T47D (cell line): Measurements from ENCODE around the gene MFAP3.

ENCODE experiments used
- DNase-seq, 2 experiments: peaks; one replicate each; pipeline versions ENCODE4 v3.0.0 to v3.0.0-alpha.2; 2011 to 2012; ENCODE audit warnings: low read depth in 1 of 2, low spot score in 1 of 2
- JUND ChIP-seq: IDR thresholded peaks from 2 replicates; pipeline ENCODE4 v1.6.1; 2012; ENCODE audit warnings: low read depth
- in situ Hi-C: cut with HindIII; loops from 2 replicates; pipeline ENCODE4 v1.10.0; 2016; ENCODE audit warnings: low sequenced_read_pairs, low pct_unique_long_range_greater_than_20kb

MFAP3 gene

DNA sequence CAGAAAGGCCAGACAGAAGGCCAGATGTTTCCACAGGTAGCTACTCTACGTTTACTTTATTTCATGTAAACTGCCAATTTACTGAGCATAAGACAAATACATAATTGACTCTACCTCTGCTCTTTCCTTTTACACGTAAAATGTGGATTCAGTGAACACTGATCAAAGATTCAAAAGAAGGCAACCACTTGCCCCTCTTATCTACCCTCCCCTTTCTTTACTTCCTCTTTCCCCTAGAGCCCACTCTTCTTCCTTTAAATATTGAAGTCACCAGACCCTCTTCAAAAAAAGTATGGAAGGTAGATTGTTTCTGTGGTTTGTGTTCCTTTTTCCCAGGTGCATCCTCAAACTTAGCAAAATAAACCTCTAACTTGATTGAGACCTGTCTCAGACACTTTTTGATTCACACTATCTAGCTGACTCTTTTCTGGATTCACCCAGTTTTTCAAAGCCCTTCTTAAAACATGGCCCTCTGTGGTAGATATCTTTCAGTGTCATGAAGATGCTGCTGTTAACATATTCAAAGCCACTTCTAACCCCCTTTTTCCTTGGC lies 6.8 kb upstream of the MFAP3 start:
- no peak for DNase-seq

DNA sequence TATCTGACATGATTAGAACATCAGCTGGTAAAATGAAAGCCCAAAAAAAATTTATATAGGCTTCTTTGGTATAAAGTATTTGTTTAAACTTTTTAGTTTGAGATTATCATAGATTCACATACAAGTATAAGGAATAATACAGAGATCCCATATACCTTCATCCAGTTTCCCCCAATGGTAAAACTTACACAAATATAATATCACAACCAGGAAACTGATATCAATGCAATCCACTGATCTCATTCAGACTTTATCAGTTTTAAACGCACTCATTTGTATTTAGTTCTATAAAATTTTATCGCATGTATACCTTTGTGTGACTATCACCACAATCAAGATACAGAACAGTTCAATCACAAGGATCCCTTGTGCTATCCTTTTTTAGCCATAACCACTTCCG lies 3.8 kb upstream of the MFAP3 start:
- no peak for TF ChIP-seq JUND
- in situ Hi-C loops = no loop called here
- DNase-seq = no peak

More for the DNA sequence above, 6.8 kb upstream of the MFAP3 start:
- TF ChIP-seq JUND = no peak
- in situ Hi-C loops = no loop called here

DNA sequence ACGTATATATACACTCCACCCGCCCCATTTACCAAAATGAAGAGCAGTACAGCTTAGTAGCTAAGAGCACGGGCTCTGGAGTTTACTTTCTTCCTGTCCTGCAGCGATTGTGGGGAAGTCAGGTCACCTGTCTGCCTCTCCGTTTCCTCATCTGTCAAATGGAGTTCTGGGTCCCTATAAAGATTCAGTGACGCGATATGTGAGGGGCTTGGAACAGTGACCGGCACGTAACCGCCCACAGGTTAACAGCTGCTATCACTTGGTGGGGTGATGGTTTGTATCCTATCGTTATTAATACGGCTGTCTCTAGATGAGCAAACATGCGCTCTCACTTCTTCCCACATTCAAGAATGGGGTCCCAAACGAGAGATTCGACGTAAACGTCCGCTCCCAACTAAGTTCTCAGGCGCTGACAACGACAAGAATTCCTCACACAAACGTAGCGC lies 483 bp upstream of the MFAP3 start:
- in situ Hi-C loops = no loop called here
- DNase-seq = peak; percentile 17 to 38
- TF ChIP-seq JUND = no peak

DNA sequence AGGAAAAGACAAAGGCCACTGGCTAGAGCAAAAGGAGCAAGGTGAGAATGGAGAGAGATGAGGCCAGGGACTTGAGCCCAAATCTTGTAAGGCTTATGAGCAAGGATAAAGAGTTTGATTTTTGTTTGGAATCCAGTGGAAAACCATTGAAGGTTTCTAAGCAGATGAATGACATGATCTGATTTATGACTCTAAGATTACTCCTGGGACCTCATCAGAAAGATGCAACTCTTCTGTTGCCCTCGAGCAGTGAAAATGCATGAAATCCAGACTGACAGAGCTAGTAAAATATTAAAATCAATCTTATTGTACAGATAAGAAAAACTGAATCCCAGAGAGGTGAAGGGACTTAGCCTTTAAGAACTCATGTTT lies 677 bp downstream of the MFAP3 start:
- DNase-seq = no peak
- no peak for TF ChIP-seq JUND
- in situ Hi-C loops = no loop called here

DNA sequence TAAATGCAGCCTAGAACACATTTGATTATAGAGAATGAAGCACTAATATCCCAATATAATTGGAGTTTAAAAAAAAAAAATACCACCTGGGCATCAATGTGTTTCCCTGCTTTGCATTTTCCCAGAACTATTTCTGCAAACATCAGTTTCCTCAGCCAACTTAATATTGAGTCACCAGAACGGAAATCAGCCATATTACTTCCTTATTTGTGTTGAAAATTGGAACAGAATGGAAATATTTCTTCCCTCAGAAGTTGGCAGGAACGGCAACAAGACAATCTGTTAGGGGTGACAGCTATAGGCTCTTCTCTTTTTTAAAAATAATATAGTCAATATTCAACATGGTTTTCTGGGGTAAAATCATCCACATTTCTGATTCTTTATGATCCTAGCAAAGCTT lies 4.0 kb downstream of the MFAP3 start:
- in situ Hi-C loops = no loop called here
- DNase-seq = no peak
- TF ChIP-seq JUND = no peak

DNA sequence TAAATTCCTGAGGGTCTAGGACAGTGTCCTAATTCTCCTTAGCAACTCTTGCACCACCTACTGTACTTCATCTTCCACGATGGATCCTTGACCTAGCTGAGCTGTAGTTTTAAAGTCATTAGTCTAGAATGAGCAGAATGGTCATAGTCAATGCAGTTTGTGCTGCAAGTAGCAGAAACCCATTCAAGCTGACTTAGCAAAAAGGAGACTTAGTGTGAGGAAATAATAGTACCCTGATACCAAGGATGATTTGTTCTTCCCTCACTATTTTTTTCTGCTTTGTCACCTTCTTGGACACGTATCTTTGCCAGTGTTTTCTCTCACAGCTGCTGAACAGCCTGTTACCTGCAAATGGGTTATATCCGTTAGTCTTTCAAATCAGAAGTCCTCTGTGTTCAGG lies 5.3 kb downstream of the MFAP3 start:
- in situ Hi-C loops = no loop called here
- no peak for TF ChIP-seq JUND
- DNase-seq = no peak

DNA sequence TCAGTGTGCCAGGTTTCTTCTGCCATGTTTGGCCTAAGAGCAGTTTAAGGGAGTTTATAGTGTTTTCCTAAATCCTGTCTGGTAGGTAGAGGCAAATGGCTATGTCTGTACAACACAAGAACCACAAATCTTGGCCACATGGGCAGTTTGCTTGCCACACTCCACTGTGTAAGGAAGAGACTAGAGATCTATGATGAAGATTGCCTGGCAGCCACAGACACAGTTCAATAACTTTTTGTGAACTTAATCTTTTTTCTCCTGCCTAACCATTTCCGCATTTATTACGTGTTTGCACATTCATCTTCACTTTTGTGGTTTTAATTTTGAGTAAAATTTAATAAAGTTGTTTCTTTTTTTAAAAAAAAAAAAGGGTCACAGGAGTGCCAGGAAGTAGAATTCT lies 5.8 kb downstream of the MFAP3 start:
- no peak for TF ChIP-seq JUND
- in situ Hi-C loops = no loop called here
- no peak for DNase-seq

DNA sequence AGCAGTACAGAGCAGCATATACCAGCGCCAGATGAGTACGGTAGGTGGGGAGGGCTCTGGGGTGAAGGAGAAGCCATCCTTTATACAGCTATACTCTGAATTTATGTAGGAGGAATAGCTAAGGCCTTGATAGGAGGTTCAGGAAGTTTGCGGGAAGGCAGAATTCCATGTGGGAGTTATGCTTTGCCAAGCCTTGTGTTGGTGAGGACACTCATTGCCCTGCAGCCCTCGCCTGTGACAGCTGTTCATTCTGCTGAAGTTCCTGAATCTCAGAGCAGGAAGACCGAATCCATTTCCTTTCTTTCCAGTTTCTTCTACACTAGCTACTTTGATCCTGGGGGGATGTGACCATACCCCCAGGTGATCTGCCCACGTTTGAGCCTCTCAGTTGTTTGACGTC lies 7.7 kb downstream of the MFAP3 start:
- no peak for DNase-seq
- in situ Hi-C loops = no loop called here
- no peak for TF ChIP-seq JUND

DNA sequence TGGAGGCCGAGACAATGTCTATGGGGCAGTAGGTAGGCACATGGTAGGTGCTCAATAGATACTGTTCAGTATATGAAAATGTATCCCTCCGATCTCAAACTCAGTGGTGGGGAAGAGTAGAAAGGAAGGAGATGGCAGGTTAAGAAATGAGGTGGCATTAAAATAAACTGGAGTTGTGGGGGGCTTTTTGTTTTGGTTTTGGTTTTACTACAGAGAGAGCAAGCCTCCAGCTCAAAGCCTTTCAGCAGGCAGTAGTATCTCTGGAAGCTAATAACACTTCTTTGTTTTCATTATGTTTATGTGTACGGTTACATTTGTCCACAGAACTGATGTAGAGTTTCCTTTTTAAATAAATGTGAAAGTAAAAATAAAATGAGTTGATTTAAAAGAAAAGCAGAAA lies 8.6 kb downstream of the MFAP3 start:
- no peak for DNase-seq
- TF ChIP-seq JUND = no peak
- in situ Hi-C loops = no loop called here

DNA sequence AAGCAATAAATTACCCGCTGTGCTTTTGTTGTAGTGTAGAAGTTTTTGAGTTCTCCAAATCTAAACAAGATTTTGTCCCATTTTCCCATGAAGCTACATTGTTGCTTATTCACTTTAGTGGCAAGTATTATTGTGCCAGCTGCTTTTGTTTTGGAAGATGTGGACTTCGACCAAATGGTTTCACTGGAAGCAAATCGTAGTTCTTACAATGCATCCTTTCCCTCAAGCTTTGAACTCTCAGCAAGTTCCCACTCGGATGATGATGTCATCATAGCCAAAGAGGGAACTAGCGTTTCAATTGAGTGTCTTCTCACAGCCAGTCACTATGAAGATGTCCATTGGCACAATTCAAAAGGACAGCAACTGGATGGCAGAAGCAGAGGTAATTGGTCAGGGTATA lies 10.9 kb downstream of the MFAP3 start:
- no peak for TF ChIP-seq JUND
- no peak for DNase-seq
- in situ Hi-C loops = no loop called here

DNA sequence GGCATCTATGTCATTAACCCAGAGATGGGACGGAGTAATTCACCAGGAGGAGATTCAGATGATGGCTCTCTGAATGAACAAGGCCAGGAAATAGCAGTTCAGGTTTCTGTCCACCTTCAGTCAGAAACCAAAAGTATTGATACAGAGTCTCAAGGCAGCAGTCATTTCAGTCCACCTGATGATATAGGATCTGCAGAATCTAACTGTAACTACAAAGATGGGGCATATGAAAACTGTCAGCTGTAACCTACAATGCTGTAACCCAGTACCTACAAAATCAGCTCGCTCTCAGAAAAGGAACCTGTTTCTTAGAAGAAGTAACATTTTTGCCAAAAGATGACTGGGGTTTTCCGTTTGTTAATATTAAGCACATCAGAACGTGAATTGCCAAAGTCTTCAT lies 14.7 kb downstream of the MFAP3 start:
- no peak for TF ChIP-seq JUND
- in situ Hi-C loops = no loop called here
- DNase-seq = no peak

DNA sequence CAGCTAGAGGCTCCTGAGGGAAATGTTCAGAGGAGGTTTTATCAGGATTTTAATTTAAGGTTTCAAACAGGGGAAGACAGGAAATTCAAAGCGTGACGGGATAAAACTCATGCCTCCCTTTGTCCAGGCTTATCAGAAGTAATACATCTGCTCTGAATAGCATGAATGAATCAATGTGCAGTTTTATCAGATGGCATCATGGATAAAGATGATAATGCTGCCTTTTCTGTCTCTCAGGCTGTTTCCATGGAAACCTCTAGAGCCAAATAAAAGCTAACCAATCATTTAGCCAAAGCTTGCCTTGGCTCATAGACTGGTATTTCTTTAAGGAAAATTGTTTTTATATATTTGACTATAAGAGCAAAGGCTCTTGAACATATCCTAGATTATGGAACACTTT lies 16.4 kb downstream of the MFAP3 start:
- DNase-seq = no peak
- no peak for TF ChIP-seq JUND
- in situ Hi-C loops = no loop called here

DNA sequence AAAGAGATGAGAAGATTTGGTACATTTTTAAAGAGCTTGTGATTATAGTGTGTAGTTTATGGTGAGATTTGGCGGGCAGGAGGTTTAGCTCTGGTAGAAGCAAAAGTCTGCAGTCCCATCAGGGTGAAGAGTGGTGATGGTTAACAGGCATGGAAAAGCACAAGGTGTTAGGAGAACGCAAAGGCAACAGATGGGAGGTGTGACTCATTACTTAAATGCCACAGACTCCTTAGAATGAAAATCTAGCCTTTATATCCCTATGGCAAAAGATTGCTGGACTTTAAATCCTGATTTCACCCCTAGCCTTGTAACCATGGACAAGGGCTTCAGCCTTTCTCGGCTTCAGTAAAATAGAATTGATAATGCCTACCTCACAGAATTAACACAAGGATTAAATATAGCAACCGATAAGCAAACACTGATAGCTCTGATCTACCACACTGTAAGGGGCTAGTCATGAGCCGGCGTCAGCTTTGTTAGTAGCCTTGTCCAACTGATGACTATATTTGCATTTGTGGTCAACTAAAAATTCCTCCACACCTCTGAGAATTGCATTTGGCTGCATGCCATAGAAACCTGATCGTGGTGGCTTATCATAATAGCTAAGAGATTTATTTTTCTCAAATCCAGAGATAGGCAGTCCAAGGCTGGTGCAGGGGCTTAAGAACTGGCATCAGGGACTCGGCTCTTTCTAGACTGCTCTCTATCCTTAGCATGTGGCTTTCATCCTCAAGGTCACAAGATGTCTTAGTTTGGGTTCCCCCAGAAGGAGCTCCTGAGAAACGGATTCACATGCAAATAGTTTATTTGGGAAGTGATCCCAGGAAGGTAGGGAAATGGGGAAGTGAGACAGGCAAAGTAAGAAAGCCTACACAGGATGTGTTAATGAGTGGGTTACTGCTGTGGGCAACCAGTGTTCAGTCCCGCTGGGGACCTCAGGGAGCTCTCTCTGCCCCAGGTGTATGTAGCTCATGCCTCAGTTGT lies 19.6 kb downstream of the MFAP3 start:
- in situ Hi-C loops = no loop called here
- no peak for TF ChIP-seq JUND
- no peak for DNase-seq
